ENCODE results near the gene TLCD2. TPM values are rescaled to one million over a fixed set of nuclear protein-coding genes. Genes with fewer than 3 reads are reported as not detected.

The TLCD2 gene
- total RNA-seq, 2 donors from 2014 or later, result 0.84 to 1.8 TPM

DNA sequence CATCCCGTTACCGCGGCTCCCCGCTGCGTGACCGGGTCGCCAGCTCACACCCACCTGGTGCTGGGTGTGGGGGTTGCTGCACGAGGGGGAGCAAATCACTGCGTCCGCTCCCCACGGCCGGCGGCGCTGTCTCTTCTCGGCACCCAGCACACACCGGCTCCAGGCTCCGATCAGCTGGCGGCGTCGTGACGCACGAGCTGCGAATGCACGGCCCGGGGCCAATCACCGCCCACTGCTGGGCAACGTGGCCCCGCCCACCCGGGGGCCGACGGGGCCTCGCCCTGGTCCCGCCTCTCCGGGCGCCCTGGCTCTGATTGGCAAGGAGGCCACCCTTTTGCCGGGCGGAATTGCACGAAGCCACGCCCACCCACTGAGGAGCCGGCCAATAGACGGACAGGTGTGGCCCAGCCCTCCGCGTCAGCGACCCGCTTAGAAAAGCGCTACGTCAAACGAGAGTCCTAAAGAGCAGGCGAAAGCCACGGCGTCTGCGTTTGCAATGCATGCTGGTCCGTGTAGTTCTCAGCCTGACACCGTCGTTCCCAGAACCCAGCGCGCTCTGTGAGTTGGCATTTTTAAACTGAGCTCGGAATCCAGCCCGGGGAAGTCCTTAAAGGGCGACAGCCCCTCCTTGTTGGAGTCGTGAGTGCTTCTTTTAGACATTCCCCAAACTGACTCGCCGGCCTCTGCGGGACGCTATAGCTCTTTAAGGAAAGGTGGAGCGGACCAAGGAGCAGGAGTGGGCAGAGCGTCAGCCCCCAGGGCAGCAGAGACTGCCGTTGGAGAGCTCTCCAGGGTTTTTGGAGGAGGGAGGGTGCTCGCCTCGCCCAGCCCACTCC, 6.1 kb upstream of the TLCD2 start:
- peak overlapping the region; percentile 99 for H3K27ac Mint-ChIP-seq
- H3K36me3 ChIP-seq (ENCODE audit: control insufficient read depth, insufficient read depth, low read length), result peaks cover 25% of the 10 kb centered on the region
- H3K27me3 ChIP-seq (ENCODE audit: control insufficient read depth, insufficient read depth, low read length, poor library complexity, severe bottlenecking), result no peaks in the 10 kb centered on the region
- peaks cover 17% of the 10 kb centered on the region for H3K4me1 Mint-ChIP-seq
- no peaks in the 10 kb centered on the region for H3K27me3 Mint-ChIP-seq (ENCODE audit: insufficient read depth)
- DNase-seq, result peak; percentile 100
- no peak for TF ChIP-seq CTCF (conservative IDR thresholded peaks at IDR 0.05)
- 0% methylated on average over 31 to 70 of the region's 70 CpGs for WGBS, 2 experiments (ENCODE audit: insufficient coverage in 1 of 2, insufficient read length in 1 of 2)
- peaks cover 15% of the 10 kb centered on the region for H3K36me3 Mint-ChIP-seq (ENCODE audit: low read depth)
- peak overlapping the region; percentile 84 for H3K4me3 Mint-ChIP-seq
- peak overlapping the region; percentile 93 for H3K4me3 ChIP-seq (ENCODE audit: low read length)
- peak overlapping the region; percentile 98 for H3K9ac ChIP-seq (ENCODE audit: extremely low read depth, low read length, poor library complexity, severe bottlenecking)
- no peaks in the 10 kb centered on the region for H3K9me3 ChIP-seq (ENCODE audit: control insufficient read depth, low read length)
- peaks cover 15% of the 10 kb centered on the region for H3K4me1 ChIP-seq (ENCODE audit: control insufficient read depth, insufficient read depth, low read length)
- no peaks in the 10 kb centered on the region for H3K9me3 Mint-ChIP-seq
- H3K27ac ChIP-seq (ENCODE audit: low read depth, low read length), result peak overlapping the region; percentile 98

DNA sequence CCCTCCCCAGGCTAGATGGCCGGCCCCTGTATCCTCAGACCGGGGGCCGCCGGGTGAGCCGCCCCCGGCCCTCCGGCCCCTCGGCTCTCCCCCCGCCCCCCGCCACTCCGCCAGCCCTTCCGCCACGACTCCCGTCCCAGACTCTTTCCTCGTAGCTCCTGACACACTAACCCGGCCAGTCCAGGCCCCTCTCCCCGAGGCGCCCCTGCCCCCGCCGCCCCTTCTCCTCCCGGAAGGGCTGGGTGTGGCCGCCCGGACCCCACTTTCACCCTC, 5.6 kb upstream of the TLCD2 start:
- Mint-ChIP-seq H3K4me3 (peak overlapping the region; percentile 84), H3K9me3 (no peaks in the 10 kb centered on the region), H3K4me1 (peaks cover 19% of the 10 kb centered on the region), H3K36me3 (ENCODE audit: low read depth) (peaks cover 15% of the 10 kb centered on the region), H3K27ac (peak overlapping the region; percentile 72), H3K27me3 (ENCODE audit: insufficient read depth) (no peaks in the 10 kb centered on the region)
- Histone ChIP-seq H3K9ac (ENCODE audit: extremely low read depth, low read length, poor library complexity, severe bottlenecking) (peak overlapping the region; percentile 78), H3K9me3 (ENCODE audit: control insufficient read depth, low read length) (no peaks in the 10 kb centered on the region), H3K4me3 (ENCODE audit: low read length) (peak overlapping the region; percentile 93), H3K4me1 (ENCODE audit: control insufficient read depth, insufficient read depth, low read length) (peaks cover 15% of the 10 kb centered on the region), H3K27ac (ENCODE audit: low read depth, low read length) (peak overlapping the region; percentile 75), H3K36me3 (ENCODE audit: control insufficient read depth, insufficient read depth, low read length) (peaks cover 25% of the 10 kb centered on the region), H3K27me3 (ENCODE audit: control insufficient read depth, insufficient read depth, low read length, poor library complexity, severe bottlenecking) (no peaks in the 10 kb centered on the region)
- TF ChIP-seq CTCF (conservative IDR thresholded peaks at IDR 0.05), result no peak
- DNase-seq, result no peak
- WGBS, 2 experiments (ENCODE audit: insufficient coverage in 1 of 2, insufficient read length in 1 of 2), result 1% methylated on average over 23 of the region's 23 CpGs; no CpG with 5 or more reads in 1 of the 2 experiments

GRCh38 chr17:1714980-1715802, 5.0 kb upstream of the TLCD2 start:
- H3K4me1 Mint-ChIP-seq, result peaks cover 22% of the 10 kb centered on the region

More at GRCh38 chr17:1714980-1715802, 5.0 kb upstream of the TLCD2 start:
- H3K4me3 ChIP-seq (ENCODE audit: low read length), result peak overlapping the region; percentile 93
- WGBS, 2 experiments (ENCODE audit: insufficient coverage in 1 of 2, insufficient read length in 1 of 2), result 3 to 11% methylated on average over 5 to 30 of the region's 32 CpGs
- H3K27me3 Mint-ChIP-seq (ENCODE audit: insufficient read depth), result peaks cover 2% of the 10 kb centered on the region
- peak overlapping the region; percentile 85 for H3K27ac Mint-ChIP-seq
- DNase-seq, result peak; percentile 94
- no peaks in the 10 kb centered on the region for H3K9me3 Mint-ChIP-seq
- H3K9me3 ChIP-seq (ENCODE audit: control insufficient read depth, low read length), result no peaks in the 10 kb centered on the region
- peak overlapping the region; percentile 84 for H3K4me3 Mint-ChIP-seq
- H3K4me1 ChIP-seq (ENCODE audit: control insufficient read depth, insufficient read depth, low read length), result peaks cover 15% of the 10 kb centered on the region
- peak overlapping the region; percentile 78 for H3K9ac ChIP-seq (ENCODE audit: extremely low read depth, low read length, poor library complexity, severe bottlenecking)
- TF ChIP-seq CTCF (conservative IDR thresholded peaks at IDR 0.05), result no peak
- no peaks in the 10 kb centered on the region for H3K27me3 ChIP-seq (ENCODE audit: control insufficient read depth, insufficient read depth, low read length, poor library complexity, severe bottlenecking)
- H3K36me3 ChIP-seq (ENCODE audit: control insufficient read depth, insufficient read depth, low read length), result peaks cover 25% of the 10 kb centered on the region
- H3K36me3 Mint-ChIP-seq (ENCODE audit: low read depth), result peaks cover 15% of the 10 kb centered on the region
- H3K27ac ChIP-seq (ENCODE audit: low read depth, low read length), result peak overlapping the region; percentile 88

Measured in endodermal cell (in vitro differentiated cells).